ENCODE measurements around the gene ADAM22.

- TF ChIP-seq CTCF (IDR thresholded peaks at IDR 0.05; ENCODE audit: low read depth, low read length, poor library complexity, severe bottlenecking) (no peak), EZH2phosphoT487 (IDR thresholded peaks at IDR 0.05; ENCODE audit: borderline replicate concordance, low read length) (no peak)
These were observed 181.8 kb downstream of the ADAM22 start for GRCh38 chr7:88115816-88116215.

Measured in DOHH2 (cell line).